CD1c-positive myeloid dendritic cell (primary cell): ENCODE measurements around the gene BNC2.

Experiments used
- DNase-seq: peaks from one replicate; pipeline ENCODE4 v3.0.0-alpha.2; 2016; ENCODE audit errors: extremely low spot score

The BNC2 gene

DNA sequence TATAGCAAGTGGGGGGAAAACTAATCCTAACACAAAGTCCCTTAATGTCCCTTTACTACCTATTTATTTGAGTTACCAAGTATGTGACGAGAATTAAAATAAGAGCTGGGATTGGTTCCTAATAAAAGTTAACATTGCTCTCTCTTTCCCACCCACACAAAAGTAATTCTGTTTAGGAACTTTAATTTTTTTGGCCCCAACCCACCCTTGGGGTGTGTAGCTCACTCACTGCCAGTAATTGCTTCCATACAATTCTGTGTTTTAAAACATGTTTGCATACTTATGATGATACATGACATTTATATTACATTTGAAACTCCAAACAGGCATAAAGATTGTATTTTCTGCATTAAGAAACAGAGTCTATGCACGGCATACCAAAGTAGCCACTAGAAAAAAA is 106.5 kb downstream of the BNC2 start:
- DNase-seq: no peak

- DNase-seq: no peak
These were observed 114.9 kb downstream of the BNC2 start for GRCh38 chr9:16755467-16756160.

GRCh38 chr9:16754662-16755061 is 115.8 kb downstream of the BNC2 start:
- DNase-seq: no peak

- DNase-seq: no peak
These were observed 117.2 kb downstream of the BNC2 start for GRCh38 chr9:16753256-16753655.

- no peak for DNase-seq
These were observed 117.9 kb downstream of the BNC2 start for GRCh38 chr9:16752601-16753000.

GRCh38 chr9:16750553-16750952 is 119.9 kb downstream of the BNC2 start:
- DNase-seq: no peak

DNA sequence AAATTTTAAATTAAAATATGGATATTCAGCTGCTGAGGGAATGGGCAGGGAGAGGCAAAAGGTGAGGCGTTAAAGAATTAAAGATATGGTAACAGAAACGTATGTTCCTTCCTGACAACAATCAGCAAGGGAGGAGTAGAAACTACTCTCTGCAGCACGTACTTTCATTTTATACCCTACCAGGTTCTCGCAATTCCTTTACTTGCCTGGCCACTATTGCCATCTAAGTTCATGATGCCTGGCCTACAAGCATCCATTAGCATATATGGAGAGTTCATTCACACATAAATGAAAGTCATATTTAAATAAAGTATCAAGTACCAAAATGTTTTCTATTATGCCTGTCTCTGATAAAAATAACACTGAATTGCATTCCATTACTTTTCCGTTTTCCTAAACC is 125.1 kb downstream of the BNC2 start:
- DNase-seq: no peak

- DNase-seq: no peak
These were observed 126.1 kb downstream of the BNC2 start for GRCh38 chr9:16744394-16744793.

- no peak for DNase-seq
These were observed 127.1 kb downstream of the BNC2 start for GRCh38 chr9:16743375-16743774.

- no peak for DNase-seq
These were observed 135.5 kb downstream of the BNC2 start for GRCh38 chr9:16735001-16735400.

GRCh38 chr9:16732546-16732945 is 137.9 kb downstream of the BNC2 start:
- no peak for DNase-seq

- DNase-seq: no peak
These were observed 140.3 kb downstream of the BNC2 start for GRCh38 chr9:16730162-16730561.

DNA sequence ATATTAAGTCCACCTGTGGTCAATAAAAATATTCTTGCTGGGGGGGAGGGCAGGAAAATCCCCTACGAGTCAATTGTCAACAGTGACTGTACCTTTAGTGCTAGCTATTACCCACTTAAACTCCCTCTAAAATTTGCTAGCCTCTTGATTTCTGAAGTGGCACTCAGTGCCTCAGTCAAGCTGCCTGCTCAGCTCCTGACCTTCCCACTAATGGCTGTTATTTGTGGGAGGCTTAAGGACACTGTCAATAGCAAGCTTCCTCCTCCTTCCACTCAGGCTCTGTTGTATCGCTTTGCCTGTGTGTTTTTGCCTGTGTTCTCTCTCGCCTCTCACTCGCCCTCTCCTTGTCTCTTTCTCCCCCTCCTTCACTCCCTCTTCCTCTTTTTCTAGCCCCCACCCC is 140.8 kb downstream of the BNC2 start:
- no peak for DNase-seq

GRCh38 chr9:16728137-16728508 is 142.3 kb downstream of the BNC2 start:
- DNase-seq: no peak

- DNase-seq: no peak
These were observed 142.9 kb downstream of the BNC2 start for GRCh38 chr9:16727452-16728136.

GRCh38 chr9:16726718-16727451 is 143.6 kb downstream of the BNC2 start:
- no peak for DNase-seq

- no peak for DNase-seq
These were observed 144.4 kb downstream of the BNC2 start for GRCh38 chr9:16726029-16726428.

DNA sequence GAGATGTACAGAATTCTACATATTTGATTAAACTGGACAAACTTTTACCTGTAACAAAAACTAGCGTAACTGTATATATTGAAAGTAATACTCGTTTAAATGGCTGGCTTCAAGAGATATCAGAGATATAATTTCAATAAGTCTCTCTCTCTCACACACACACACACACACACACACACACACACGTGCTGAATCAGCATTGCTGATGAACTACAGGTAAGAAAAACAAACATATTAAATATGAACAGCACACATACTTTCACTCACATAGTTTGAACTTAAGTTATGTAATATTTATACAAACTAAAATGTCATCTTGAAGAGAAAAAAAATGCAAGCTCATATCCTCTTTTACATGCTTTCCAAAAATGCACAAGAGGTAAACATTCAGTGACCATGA is 145.4 kb downstream of the BNC2 start:
- no peak for DNase-seq

- no peak for DNase-seq
These were observed 148.5 kb downstream of the BNC2 start for GRCh38 chr9:16721972-16722371.

DNA sequence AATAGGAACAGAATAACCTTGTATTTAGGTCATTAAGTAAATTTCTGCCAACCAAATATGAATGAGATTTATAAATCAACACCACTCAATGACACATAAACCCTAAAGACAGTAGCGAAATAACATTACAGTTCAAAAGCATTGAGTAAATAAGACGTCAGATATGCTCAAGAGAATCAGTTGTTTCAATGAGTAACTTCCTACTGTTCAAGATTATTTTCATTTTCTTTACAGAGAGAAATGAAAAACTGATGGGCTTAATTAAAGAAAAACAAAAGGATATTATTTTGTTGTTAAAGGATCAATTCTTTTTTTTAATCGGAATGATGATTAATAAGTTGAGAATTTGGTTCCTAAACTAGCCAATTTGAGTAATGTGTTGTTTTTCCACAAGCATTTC is 150.1 kb downstream of the BNC2 start:
- no peak for DNase-seq

- no peak for DNase-seq
These were observed 150.5 kb downstream of the BNC2 start for GRCh38 chr9:16719921-16720320.

DNA sequence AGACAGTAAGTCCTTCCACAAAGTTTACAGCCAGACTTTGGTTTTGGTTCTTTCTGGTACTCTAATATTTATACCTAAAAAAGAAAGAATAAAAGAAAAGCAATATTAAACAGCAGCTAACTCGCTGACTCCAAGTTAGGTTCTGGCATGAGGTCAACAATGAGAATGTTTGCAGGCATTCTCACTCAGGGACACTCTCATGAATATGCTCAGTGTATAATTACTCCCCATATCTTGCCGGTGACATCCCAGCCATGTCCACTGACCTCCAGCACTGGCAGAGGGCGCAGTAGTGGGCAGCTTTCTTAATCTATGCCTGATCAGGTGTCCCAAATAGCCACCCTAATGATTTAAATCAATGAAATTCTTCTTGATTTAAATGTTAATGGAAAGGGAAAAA is 151.5 kb downstream of the BNC2 start:
- no peak for DNase-seq

DNA sequence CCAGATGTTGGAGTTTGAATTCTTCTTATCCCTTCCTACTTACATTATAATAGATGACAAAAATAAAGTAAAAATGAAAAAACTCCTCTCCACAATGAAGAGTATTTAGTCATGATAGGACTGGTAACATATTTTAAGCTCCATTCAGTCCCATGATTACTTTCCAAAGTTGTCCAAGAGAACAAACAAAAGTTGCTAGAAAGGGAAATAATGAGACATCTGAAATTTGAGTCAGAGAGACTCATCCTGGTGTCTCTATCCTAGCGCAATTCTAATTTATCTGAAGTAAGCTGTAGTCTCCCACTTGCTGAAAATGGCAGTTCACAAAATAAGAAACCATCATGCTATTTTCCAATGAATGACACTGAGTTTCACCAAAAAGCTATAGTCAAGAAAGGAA is 152.2 kb downstream of the BNC2 start:
- DNase-seq: no peak
